HFF-Myc (cell line): Measurements from ENCODE around the gene TSBP1.

Experiments
- DNase-seq: peaks from one replicate; pipeline ENCODE4 v3.0.0-alpha.2; 2011; ENCODE audit warnings: low read depth; ENCODE audit errors: extremely low read depth
- H3K4me3 ChIP-seq: replicated peaks from 2 replicates; pipeline ENCODE4 v1.5.1; 2011; ENCODE audit warnings: low read depth, mild to moderate bottlenecking, control low read depth, low read length
- TF ChIP-seq, protein P1 (sequence below): IDR thresholded peaks from 2 replicates; pipeline ENCODE4 v1.5.1; 2012; ENCODE audit warnings: mild to moderate bottlenecking, low read depth, low read length, control low read depth; ENCODE audit errors: missing control alignments

The TSBP1 gene, protein sequence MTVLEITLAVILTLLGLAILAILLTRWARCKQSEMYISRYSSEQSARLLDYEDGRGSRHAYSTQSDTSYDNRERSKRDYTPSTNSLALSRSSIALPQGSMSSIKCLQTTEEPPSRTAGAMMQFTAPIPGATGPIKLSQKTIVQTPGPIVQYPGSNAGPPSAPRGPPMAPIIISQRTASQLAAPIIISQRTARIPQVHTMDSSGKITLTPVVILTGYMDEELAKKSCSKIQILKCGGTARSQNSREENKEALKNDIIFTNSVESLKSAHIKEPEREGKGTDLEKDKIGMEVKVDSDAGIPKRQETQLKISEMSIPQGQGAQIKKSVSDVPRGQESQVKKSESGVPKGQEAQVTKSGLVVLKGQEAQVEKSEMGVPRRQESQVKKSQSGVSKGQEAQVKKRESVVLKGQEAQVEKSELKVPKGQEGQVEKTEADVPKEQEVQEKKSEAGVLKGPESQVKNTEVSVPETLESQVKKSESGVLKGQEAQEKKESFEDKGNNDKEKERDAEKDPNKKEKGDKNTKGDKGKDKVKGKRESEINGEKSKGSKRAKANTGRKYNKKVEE

DNA sequence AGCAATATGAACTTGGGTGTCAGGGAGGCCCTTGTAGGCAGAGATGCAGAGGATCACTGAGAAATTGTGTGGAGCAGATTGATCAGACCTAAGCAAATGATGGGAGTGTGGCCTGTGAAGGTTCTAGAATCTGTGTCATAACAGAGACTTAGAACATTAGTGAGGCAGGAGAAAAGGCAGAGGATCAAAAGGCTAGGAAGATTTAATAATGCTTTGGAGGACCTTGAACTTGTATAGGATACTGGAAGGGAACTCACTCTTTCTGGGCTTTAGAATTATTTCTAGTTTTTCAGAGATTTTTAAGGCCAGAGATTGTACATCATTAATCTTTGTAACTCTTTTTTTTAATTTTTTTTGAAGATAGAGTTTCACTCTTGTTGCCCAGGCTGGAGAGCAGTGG lies at the start of gene TSBP1:
Gene TSBP1 (minus strand): TSS at position 101 of the 400 bp plus-strand sequence. CDS start 197 bp downstream, outside the sequence.
- no peak within 1 kb of the TSS for H3K4me3 ChIP-seq
- no peak for DNase-seq
- TF ChIP-seq, protein P1, sequence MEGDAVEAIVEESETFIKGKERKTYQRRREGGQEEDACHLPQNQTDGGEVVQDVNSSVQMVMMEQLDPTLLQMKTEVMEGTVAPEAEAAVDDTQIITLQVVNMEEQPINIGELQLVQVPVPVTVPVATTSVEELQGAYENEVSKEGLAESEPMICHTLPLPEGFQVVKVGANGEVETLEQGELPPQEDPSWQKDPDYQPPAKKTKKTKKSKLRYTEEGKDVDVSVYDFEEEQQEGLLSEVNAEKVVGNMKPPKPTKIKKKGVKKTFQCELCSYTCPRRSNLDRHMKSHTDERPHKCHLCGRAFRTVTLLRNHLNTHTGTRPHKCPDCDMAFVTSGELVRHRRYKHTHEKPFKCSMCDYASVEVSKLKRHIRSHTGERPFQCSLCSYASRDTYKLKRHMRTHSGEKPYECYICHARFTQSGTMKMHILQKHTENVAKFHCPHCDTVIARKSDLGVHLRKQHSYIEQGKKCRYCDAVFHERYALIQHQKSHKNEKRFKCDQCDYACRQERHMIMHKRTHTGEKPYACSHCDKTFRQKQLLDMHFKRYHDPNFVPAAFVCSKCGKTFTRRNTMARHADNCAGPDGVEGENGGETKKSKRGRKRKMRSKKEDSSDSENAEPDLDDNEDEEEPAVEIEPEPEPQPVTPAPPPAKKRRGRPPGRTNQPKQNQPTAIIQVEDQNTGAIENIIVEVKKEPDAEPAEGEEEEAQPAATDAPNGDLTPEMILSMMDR: no peak

DNA sequence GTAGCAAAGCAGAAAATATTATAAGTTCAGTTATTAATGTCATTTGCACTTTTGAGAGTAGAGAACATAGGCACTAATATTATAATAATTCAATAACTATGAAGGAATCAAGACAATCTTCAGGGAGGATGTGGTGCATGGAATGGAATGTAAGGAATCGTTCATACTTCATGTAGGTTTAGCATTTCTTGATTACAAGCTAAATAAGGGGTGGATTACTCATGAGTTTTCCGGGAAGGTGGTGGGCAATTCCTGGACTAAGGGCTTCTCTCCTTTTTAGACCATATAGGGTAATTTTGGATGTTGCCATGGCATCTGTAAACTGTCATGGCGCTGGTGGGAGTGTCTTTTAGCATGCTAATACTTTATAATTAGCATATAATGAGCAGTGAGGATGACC lies 44.3 kb upstream of the TSBP1 start:
- TF ChIP-seq, protein P1: no peak
- no peak overlapping the region for H3K4me3 ChIP-seq
- no peak for DNase-seq

DNA sequence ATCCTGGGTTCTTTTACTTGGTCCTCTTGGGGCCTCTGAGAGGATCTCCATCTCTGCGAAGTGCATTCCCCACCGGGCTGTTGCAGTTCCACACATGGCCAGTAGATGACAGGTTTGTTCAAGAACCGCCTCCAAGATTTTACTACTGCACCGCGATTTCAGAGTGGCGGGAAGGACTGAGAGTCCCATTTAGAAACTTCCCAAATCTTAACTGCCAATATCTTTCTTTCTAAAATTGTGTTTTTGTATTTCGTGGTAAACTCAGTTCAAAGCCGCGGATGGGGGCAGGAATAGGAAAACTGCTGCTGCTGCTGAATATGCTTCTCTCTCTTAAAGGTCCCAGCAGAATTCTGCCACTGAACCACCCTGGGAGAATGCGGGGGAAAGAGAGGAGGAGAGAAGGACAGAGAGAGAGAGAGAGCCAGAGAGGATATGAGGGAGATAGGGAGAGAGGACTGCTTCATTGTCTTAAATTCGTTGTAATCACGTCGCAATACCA lies 43.9 kb upstream of the TSBP1 start:
- DNase-seq: peak; percentile 31
- H3K4me3 ChIP-seq: no peak overlapping the region
- TF ChIP-seq, protein P1: peak; percentile 99

DNA sequence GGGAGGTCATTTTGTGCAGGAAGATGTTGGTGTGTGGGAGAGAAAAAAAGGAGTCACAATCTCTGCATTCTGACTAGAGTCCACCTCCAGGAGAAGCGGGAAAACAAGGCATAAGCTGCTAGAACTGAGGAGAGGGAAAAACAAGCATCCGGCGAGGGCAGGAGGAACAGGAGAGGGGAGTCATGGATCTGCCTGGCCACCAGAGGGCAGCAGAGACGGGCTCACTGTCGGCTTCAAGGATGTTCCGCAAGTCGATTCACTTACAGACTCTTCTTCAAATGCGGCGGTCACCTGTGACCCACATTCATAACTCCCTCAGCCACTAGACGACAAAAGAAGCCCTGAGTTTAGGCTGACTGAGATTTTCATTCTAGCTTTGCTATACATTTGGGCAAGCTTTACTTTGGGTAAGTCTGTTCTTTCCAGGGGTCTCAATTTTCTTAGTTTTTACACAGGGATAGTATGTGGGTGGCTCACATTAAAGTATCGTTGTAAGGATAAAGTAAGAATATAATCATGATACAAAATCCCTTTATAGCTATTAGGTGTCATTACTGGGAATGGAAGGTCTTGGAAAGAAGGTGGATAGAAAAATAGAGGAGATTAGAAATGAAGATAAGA lies 41.8 kb upstream of the TSBP1 start:
- TF ChIP-seq, protein P1: peak; percentile 96
- peak; percentile 35 for DNase-seq
- H3K4me3 ChIP-seq: no peak overlapping the region

DNA sequence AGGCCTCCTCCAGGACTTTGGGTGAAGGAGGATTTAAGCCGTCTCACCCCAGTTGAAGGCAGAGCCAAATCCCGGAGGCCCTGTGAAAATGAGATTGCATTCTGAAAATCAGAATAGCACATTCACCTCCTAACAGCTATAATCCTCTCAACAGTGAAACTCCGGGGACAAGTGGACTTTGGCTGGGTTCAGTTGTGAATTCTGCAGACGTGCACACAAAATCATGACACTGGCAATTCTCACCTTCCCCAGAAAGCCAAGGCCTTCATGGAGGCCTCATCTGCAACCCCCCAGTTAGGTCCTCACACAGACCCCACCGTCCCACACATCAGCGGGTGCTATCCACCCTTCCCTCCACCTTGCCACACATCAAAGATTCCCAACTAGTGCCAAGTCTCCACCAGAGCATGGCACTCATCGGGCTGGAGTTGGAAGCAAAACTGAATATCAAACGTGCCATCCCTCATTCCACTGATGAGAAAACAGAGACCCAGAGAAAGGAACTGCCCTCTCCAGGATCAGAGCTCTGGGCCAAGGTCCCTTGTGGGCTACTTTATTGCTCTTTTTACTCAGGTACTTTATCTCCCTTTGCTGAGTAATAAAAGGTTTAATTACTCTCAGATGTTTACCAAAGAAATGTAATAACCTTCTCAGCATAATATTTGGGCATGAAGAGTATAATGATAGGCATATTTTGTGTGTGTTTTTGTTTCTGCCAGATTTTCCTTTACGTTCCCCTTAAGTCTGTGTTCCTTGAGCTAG lies 40.0 kb upstream of the TSBP1 start:
- no peak for DNase-seq
- H3K4me3 ChIP-seq: no peak overlapping the region
- TF ChIP-seq, protein P1: no peak

DNA sequence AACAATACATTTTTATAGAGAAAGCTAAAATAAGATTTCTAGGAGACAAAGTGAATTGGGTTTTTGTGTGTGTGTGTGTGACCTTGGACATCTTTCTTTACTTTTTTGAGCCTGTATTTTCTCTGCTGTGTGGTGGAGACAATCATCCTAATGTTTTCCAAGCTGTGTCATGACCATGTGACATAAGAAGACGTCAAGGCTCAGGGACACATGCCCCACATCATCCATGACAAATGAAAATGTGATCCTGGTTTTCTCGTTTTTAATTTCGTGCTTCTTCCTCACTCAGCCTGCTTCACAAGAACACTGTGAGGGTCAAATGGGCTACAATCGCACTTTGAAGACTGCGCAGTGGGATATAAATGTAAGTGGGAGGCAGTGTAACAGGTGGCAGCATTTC lies 39.2 kb upstream of the TSBP1 start:
- H3K4me3 ChIP-seq: no peak overlapping the region
- TF ChIP-seq, protein P1: no peak
- no peak for DNase-seq
